ENCODE measurements around the gene CIRBP.

CIRBP gene

DNA sequence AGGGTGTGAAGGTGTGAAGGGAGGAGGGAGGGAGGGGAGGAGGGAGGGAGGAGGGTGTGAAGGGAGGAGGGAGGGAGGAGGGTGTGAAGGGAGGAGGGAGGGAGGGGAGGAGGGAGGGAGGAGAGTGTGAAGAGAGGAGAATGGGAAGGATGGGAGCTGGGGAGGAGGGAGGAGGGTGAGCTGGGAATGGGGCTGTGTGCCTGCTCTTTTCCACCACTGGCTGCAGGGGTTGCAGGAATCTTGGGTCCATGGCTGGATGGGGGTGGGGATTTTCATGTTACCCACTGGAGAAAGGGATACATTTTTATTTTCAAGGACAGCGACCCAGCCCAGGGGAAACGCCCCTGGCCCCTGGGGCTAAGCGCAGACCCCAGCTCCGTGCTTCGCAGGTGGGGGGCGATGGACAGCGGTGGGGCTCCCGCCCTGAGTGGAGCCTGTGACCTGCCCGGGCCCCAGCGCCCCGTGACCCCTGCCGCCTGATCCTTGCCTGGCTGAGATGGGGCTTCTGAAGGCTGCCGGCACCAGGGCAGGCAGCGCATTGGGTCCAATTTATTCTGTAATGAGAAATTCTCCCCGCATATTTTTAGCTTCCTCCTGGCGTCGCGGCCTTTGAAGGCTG is 13.6 kb downstream of the CIRBP start:
- no peak for DNase-seq

DNA sequence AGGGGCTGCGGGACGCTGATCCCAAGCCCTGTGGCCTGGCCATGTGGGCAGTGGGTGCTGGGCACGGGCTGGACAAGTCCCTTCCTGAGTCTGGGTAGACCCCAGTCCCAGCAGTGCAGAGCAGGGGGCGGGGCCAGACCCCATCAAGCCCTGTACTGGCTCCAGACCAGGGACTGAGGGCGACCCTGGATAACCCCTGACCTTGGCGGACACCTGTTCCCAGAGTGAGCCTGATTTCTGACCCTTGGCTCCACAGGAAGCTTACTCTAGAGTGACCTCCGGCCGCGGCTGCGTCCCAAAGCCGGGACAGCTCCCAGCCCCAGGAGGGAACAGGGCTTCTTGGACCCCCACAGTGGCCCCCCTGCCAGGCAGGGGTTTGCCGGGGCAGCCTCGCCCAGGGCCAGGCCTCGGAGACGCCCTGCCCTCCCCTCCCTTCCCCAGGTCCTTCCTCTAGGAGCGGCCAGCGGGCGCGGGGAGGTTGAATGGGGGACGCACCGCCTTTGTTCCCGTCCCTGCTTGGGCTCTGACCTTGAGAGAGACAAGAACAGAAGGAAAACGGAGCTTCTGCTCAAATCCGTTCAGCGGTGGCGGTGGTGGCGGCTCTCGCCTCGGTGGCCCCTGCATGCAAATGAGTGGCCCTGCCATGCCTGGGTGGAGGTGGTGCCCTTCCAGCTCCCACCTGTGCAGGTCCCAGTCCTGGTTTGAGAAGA is 14.2 kb downstream of the CIRBP start:
- DNase-seq = no peak

DNA sequence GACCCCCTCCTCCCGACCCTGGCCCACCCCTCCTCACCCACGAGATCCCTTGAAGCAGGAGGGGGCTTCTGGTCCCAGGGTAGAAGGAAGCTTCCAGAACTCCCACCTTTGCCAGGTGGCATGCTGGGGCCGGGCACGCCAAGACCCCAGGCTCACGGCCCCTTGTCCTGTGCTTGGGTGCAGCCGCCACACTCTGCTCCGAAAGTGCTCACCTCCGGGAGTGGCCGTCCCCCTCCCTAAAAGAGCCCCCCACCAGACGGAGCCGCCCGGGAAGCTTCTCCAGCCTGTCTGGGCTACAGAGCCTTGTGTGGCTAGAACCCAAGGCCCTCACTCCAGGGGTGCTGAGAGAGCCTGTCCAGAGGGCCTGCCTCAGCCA is 14.8 kb downstream of the CIRBP start:
- DNase-seq = no peak

DNA sequence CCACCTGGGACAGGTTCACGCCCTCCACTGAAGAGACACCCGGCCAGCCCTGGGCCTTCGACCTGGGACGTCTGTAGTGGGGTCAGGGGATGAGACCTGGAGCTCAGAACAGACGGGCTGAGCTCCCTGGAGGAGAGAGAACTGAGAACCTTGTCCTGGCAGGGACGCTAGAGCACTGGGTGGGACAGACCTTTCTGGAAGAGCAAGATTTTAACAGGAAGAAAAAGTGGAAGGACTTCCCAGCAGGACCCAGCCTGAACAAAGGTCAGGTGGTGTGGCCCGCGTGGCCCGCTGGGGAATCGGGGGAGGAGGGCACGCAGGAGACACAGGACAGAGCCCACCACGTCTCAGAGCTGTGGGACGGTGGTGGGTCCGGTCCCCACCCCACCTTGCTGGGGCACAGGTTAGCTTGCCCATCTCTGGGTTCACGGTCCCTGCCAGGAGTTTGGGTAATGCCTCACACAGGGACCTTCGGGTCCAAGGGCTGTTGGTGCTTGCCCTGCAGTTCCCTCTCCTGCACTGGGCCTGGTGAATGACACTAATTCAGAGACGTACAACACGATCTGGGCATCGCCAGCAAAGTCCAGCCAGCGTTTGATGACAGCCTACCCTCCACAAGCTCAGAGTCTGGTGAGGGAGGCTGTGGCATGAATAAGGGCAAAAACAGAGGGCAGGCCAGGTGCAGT is 15.3 kb downstream of the CIRBP start:
- no peak for DNase-seq

DNA sequence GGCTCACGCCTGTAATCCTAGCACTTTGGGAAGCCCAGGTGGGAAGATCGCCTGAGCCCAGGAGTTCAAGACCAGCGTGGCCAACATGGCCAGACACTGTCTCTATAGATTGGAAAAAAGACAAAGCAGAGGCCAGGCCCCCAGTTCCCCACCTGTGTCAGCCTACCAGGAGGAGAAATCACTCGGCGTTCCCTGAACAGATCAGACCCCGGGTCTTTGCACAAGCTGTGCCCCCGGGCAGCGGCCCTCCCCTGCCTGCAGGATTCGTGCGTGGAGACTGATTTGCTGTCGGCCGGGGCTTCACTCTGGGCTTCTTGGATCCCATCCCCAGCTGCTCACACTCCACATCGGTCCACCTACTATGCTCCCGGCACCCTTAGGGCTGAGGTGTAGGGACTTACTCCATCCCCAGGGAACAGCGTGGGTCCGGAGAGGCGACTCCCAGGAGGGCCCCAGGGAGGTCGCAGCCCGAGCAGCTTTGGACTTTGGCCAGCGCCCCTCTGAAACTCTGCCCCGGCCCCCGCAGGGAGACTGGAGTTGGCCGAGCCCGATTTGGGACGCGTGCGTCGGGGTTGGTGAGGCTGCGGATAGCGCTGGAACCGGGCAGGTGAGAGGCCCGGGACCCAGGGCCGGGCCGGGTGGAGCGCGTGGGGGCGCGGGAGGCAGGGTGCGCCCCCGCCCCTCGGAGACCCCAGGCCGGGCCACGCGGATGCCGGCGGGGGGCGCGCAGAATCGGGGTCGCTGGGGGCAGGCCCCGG is 16.0 kb downstream of the CIRBP start:
- no peak for DNase-seq

DNA sequence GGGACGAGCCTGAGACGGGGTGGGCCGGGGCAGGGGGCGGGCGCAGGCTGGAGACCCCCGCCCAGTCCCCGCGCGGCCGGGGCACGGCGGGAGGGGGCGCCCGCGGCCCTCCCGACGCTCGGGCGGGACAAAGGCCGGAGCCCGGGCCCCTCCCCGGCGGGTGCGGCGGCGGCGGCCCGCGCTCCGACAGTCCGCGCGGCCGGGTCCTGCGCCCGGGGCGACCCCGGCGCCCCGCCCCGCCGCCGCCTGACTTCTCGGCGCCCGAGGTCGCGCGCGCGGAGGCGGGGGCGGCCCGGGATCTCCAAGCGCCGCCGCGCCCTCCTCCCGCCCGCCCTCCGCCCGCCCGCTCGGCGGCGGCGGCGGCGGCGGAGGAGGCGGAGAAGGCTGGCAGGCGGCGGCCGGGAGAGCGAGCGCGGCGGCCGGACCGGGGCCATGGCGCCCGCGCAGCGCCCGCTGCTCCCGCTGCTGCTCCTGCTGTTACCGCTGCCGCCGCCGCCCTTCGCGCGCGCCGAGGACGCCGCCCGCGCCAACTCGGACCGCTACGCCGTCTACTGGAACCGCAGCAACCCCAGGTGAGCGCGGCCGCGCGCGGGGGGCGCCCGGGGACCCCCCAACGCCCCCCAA is 16.7 kb downstream of the CIRBP start, which contains the start of gene EFNA2:
Gene EFNA2, plus strand, starts transcription at position 137 of the 624 bp plus-strand sequence. Its CDS starts 296 bp downstream, at position 433.
- no peak for DNase-seq

DNA sequence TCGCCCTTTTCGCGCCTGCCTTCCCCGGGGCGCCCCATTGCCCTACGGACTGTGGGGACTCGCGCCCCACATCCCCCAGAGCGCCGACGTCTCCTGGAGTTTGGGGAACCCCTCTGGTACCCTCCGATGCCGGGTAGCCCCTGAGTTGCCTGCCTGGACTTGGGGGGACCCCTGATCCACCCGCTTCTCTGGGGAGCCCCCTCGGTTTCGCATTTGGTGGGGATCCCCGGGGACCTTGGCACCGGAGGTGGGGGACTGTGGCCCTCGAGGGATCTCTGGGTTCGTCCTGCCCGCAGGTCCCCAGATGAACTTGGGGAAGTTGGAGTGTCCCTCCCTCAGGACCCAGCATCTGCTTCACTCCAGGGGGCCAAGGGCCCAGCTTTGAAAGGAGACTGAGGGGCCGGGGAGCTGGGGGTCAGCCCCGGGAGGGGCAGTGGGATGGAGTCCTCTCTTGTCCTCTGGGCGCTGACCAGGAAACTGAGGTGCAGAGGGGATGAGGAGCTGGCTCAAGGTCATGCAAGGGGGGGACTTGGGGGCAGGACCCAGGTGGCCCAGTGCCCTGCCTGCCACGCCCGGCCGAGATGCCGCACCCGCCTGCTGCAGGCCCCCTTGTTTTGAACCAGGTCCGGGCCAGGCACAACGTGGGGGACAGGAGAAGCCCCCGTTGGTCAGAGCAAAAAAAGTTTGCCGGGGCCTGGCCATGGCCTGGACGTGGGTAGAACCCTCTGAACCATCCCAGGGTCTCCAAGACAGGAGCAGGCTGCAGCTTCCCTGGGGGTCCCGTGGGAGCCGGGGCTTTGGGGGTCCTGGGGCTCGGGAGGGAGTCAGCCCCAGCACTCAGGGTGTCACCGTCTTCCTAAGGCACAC is 17.6 kb downstream of the CIRBP start:
- no peak for DNase-seq

DNA sequence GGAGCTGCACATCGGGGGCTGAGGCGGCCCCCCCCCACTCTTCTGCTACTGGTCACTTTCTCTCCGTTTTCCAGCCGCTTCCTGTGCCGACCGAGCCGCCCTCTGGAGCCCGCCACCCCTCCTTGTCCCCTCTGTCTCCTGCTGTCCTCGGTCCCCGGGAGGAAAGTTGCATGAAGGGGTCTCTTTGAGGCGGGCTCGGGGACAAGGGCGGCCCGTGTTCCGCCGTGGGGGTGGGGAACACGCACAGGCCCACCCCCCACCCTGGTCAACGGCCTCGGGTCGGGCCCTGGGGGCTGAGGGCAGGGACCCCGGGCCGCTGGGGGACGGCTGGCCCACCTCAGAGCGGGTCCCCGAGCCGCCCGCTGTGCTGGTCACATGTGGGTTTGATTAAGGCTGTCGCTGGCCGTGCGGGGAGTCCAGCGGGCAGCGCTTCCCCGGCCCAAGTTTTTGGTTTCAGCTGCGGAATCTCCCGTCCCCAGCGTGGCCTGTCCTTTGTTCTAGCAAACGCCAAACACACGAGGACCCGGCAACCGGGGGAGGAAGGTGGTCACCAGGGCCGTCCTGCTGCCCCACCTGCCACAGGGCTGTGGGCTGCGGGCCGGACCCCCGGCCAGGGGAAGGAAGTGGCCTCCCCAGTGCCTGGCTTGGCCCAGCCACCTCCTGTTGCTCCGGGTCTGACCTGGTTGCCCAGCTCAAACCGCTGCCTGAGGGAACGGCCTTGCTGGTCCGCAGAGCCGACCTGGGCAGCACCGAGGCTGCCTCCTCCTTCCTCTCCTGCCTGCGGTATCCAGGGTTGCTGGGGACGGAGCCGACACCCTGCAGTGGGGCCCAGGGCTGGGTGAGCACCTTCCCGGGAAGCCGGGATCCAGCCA is 18.5 kb downstream of the CIRBP start:
- no peak for DNase-seq

DNA sequence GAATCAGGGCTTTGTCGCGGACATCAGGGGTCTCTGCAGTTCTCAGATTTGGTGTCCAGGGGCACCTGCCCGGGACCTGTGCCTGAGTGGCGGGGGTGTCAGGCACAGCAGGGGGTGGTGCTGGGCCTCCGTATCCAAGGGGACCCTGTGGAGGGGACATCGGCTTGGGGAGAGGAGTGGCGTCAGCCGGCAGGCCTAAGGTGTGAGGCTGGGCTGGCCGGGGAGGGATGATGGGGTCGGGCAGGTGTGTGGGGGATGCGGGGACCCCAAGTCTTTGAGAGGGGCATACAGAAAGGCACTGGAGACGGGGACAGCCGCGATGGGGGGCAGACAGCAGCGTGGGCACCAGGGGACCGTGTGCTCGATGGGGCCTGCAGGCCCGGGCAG is 19.1 kb downstream of the CIRBP start:
- no peak for DNase-seq

DNA sequence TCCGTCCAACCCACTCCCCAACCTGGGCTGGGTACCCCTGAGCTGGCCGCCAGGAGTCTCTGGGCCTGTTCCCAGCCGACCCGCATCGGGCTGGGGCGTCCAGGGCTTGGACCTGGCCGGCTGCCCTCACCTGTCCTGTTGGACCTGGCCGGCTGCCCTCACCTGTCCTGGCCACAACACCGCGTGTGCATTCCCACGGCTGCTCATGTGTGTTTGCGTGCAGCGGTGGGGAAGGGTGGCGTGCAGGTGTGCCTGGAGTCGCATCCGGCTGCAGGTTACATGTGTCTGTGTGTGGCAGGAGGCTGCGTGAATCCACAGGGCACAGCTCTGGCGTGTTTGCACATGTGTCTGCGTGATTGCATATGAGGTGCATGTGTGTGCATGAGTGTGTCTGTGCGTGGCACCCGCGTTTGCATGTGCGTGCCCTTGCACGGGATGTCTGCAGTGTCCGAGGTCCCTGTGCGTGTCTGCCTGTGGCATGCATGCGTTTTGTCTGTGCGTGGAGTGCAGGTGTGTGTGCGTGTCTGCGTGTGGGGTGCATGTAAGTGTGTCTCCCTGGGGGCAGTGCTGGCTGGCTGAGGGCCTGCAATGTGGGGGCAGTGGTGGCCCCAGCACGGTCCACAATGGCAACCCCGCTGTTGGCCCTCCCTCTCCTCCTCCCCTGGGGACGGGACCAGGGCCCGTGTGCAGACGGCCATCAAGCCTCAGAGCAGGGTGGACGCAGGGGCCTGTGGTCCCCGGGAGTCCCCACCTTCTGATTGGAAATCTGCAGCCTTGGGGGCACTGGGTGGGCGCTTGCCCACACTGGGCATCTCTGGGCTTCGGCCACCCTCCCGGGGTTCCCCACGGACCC is 19.9 kb downstream of the CIRBP start:
- no peak for DNase-seq

DNA sequence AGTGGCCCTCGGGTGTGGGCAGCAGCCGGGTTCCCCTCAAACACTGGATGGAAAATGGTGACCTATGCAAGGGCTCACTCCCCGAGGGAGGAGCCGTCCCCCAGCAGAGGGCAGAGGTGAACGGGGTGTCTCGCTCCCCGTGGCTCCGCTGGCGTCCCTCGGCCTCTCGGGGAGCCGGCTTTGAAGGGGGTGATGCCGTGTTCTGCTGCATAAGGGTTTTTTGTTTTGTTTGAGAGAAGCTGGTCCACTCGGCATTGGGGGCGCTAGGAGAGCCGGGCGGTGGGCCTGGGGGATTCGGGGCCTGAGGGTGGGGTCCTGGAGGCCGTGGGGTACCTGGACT is 20.5 kb downstream of the CIRBP start:
- no peak for DNase-seq

DNA sequence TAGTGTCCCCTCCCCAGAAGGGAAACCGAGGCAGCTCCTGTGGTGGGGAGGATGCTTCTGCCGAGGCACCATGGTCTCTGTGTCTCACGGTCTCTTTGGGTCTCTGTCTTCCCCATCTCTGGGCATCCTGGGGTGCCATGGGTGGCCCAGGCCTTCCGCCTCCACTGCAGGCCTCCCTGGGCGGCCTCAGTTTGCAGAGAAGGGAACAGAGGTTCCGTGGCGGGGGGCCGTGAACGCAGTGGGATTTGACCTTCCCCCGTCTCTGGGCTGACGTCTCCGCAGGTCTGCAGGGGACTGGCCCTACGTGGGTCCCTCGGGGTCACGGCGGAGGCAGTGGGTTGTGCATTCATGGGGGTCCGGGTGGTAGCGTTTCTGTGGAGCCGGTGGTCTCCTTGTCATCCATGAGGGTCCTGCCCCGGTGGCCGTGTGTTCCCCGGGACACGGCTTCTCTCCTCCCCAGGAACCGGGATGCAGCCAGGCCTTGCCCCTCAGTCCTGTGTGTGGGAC is 21.1 kb downstream of the CIRBP start:
- no peak for DNase-seq

DNA sequence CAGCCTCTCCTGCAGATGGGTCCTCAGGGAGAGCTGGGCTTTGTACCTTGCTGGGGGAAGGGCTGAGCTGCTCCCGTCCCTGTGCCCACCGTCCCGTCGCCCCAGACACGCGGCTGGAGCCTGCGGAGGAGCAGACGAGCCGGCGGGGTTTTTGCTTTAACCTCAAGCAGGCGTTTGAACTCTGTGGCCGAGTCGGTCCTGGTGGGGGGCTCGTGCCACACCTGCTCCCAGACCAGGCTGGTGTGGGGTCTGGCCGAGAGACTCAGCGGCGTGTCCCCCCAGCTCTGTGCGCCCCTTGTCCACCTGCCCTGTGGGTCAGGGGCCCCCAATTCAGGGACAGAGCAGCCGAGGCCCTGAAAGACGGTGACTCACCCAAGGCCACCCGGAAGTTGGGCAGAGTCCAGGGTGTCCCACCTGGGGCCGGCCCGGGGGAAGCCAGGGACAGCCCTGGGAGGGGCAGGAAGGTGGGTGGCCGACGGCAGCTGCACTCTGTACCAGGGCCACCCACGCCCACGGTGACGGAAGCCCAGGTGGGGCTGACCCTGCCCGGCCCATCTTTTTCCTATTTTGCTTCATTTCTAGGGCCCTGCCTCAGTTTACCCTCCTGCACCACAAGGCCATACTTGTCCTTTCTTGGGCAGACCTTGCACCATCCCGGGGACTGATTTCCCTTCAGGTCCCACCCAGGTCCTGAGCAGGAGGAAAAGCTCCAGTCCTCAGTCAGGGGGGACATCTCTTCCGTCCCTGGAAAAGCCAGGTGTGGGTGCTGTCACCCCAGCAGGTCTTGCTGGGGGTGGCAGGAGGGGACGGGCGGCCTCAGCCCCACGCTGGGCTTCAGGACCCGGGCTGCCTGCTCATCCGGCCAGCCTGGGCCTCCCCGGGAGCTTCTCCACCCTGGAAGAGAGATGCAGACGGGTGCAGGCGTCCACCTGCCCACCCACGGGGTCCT is 21.8 kb downstream of the CIRBP start:
- DNase-seq = no peak

DNA sequence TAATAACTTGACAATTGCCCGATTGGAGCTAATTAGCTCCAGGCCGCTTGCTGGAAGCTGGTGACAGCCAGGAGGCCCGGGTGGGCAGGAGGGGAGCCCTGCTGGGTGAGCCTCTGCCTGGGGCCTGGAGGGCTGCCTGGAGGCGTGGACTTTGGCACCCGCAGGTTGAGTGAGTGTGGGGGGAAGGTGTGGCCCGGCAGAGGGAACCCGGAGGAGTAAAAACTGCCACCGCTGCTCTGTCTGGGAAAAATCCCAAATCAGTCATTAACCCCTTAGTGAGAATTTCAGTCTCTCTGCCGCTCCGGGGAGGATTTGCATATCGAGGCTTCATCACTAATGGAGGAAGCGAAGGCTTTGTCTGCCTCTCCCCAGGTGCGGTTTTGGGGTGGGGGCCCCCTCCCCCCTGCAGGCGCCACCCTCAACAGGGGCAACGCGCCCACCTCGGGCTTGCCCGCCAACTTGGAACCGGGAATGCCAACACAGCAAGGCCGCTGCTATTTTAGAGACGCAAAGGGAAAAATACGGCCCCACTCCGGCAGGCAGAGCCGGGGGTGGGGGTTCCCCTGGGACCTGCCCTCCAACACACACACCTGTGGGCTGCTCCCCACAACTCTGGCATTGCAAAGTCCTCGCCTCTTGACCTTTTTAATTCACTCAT is 22.8 kb downstream of the CIRBP start:
- DNase-seq = no peak

DNA sequence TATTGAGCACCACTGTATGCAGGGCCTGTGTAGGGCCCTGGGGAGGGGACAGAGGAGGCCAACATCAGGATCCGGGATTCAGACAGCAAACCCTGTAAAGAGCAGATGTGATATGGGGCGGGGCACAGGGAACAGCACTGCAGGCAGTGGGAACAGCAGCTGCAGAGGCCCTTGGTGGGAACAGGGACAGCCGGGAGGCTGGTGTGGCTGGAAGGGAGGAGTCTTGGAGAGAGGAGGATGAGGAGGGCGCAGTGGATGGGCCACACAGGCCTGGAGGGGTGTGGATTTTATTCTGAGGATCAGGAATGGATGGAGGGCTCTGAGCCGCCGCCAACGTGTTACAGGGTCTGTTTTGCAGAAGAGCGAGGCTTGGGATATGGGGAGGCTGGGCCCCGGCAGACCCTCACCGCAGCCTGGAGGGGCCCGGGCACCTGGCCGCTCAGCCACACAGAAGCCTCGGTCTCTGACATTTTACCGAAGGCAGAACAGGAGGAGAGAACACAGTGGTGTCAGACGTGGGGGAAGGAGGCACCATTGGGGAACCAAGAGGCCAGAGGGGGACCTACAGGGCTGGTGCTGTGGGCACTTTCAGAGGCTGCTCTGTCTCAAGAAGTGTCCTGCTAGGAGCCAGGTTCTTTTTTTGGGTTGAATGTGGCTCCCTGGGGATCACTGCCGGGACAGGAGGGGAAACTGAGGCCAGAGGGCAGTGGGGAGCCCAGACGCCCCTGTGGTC is 23.5 kb downstream of the CIRBP start:
- DNase-seq = no peak

DNA sequence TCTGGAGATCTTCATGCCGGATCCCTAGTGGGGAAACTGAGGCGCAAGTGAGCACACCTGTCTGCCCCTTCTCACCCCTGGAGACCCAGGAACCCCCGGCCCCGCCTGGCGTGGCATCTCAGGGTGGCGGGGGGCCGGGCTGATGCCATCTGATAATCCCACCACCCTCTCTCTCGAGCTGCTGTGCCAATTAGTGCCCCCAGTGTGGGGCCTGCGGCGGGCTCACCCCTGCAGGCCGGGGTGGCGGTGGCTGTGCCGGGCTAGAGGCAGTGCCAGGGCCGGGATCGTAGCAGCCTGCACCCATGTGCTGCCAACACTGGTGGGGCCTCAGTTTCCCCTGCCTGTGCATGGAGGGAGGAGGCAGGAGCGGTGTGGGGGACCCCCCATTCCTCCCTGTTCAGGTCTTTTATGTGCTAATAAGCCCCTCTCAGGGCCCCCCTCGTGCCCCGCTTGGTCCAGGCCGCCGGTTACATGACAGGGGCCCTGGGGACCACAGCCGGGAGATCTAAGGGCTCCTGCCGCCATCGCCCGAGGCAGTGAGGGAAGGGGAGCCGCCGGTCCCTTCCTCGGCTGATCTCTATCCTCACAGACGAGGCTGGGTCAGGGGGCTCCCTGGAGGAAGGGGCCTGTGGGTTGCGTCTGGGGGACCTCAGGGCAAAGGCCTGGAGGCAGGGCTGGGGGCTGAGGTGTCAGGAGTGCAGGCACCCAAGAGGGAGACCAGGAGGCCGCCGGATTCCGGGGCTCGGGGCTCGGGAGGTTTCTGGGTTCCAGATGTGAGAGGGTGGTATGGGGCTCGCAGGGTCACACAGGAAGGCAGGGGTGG is 24.9 kb downstream of the CIRBP start:
- DNase-seq = no peak

Measured in activated CD4-positive, alpha-beta T cell treated with anti-CD3 and anti-CD28 coated beads, Interleukin-2, amount 50 U/mL, for 48 hours (primary cell).